MM.1S (cell line): ENCODE data around the gene MIGA2.

ENCODE experiments used
- EZH2 ChIP-seq: fragments of 300-600 bp; sonication (generic); optimal IDR thresholded peaks from 2 replicates; pipeline ENCODE3; 2017; ENCODE audit warnings: low read depth, mild to moderate bottlenecking, antibody characterized with exemption, low read length, mixed read lengths
- TF ChIP-seq, protein P1 (sequence below): fragments of 300-600 bp; sonication (generic); IDR thresholded peaks from 2 replicates; pipeline ENCODE4 v1.5.1; 2016; ENCODE audit warnings: antibody characterized with exemption, low read length, mixed read lengths

DNA sequence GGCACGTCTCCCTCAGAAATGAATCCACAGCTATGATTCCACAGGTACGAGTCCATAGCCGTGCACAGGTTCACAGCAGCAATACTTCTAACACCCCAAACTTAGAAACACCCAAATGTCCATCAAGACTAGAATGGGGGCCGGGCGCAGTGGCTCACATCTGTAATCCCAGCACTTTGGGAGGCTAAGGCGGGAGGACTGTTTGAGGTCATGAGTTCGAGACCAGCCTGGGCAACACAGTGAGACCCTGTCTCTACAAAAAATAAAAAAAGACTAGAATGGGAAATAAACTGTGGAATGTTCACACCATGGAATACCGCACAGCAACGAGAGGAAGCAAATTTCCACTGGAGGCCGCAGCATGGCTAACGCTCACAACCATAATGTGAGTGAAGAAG, 40.2 kb downstream of the MIGA2 start:
- TF ChIP-seq, protein P1, sequence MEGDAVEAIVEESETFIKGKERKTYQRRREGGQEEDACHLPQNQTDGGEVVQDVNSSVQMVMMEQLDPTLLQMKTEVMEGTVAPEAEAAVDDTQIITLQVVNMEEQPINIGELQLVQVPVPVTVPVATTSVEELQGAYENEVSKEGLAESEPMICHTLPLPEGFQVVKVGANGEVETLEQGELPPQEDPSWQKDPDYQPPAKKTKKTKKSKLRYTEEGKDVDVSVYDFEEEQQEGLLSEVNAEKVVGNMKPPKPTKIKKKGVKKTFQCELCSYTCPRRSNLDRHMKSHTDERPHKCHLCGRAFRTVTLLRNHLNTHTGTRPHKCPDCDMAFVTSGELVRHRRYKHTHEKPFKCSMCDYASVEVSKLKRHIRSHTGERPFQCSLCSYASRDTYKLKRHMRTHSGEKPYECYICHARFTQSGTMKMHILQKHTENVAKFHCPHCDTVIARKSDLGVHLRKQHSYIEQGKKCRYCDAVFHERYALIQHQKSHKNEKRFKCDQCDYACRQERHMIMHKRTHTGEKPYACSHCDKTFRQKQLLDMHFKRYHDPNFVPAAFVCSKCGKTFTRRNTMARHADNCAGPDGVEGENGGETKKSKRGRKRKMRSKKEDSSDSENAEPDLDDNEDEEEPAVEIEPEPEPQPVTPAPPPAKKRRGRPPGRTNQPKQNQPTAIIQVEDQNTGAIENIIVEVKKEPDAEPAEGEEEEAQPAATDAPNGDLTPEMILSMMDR, result no peak
- TF ChIP-seq EZH2, result no peak
